SK-N-MC (cell line): ENCODE data around the gene PTPRN2.

ENCODE experiments used
- DNase-seq: peaks from one replicate; pipeline ENCODE4 v3.0.0-alpha.2; 2011; ENCODE audit warnings: low read depth, low spot score
- H3K27ac ChIP-seq: fragments of 200-600 bp; sonication (generic); 2 replicates; pipeline ENCODE4 v1.5.1; 2016; ENCODE audit warnings: mixed run types
- H3K36me3 ChIP-seq: fragments of 200-600 bp; sonication (generic); 2 replicates; pipeline ENCODE4 v1.6.1; 2017; ENCODE audit warnings: antibody characterized with exemption, low read length, mixed read lengths; ENCODE audit not compliant: insufficient read depth
- H3K4me3 ChIP-seq: fragments of 200-600 bp; sonication (generic); 2 replicates; pipeline ENCODE4 v1.5.1; 2016
- H3K9ac ChIP-seq: fragments of 200-600 bp; sonication (generic); 2 replicates; pipeline ENCODE4 v1.8.0; 2017; ENCODE audit warnings: mixed run types, mixed read lengths; ENCODE audit not compliant: insufficient read length
- H3K9me3 ChIP-seq: fragments of 200-600 bp; sonication (generic); 2 replicates; pipeline ENCODE4 v1.6.1; 2017; ENCODE audit warnings: low read depth, mild to moderate bottlenecking, antibody characterized with exemption, low read length, moderate library complexity, mixed read lengths
- EZH2 ChIP-seq: fragments of 200-600 bp; sonication (generic); IDR thresholded peaks from one replicate; pipeline ENCODE4 v1.6.1; 2017; ENCODE audit warnings: antibody characterized with exemption
- FOXP2 ChIP-seq: optimal IDR thresholded peaks from 2 replicates; pipeline ENCODE3; 2011; ENCODE audit warnings: mild to moderate bottlenecking, moderate library complexity; ENCODE audit not compliant: insufficient read depth; ENCODE audit errors: extremely low read length, control extremely low read depth
- POLR2AphosphoS5 ChIP-seq: IDR thresholded peaks from 2 replicates; pipeline ENCODE4 v1.6.1; 2012; ENCODE audit warnings: mild to moderate bottlenecking, low read depth, low read length, borderline replicate concordance

PTPRN2 gene

DNA sequence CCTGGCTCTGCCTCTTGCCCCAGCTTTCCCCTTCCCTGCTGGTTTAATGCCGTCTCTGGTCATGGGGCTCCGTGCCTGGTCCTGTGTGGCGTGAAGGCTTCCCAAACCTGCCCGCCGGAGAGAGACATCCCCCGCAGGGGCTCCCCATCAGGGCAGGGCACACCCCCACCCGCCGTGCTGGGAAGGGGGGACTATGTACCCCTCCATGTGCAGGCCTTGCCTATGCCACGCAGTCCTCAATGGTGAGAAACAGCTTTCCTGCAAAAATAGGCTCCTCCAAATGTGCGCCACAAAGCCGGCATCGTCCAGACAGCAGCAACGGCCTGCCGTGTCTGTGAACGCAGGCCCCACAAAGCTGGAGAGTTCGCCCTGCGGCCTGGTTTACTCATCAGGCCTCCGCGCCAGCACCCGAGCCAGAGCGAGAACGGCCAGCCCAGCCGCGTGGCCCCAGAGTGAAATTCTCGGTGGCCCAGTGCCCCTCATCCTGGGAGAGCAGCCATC lies 937.4 kb downstream of the PTPRN2 start:
- Histone ChIP-seq H3K9ac (no peak overlapping the region), H3K9me3 (no peaks in the 10 kb centered on the region), H3K4me3 (no peak overlapping the region), H3K27ac (no peak overlapping the region), H3K36me3 (no peaks in the 10 kb centered on the region)
- TF ChIP-seq FOXP2 (no peak), POLR2AphosphoS5 (no peak), EZH2 (no peak)
- no peak for DNase-seq

DNA sequence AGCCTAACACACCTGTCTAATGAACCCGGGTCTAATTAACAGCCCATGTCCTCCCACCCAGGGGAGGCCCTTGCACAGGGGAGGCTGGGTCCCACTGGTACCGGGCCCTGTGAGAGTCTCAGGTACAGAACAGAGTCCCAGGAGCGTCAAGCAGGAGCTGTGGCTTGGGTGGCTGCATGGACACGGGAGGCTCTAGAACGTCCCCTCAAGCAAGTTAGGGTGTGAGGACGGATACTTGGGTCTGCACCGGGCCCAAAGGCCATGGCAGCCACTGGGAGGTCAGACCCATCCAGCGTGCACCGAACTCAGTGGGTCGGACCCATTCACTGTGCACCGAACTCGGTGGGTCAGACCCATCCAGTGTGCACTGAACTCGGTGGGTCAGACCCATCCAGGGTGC lies 941.1 kb downstream of the PTPRN2 start:
- Histone ChIP-seq H3K4me3 (no peak overlapping the region), H3K9me3 (no peaks in the 10 kb centered on the region), H3K36me3 (no peaks in the 10 kb centered on the region), H3K9ac (no peak overlapping the region), H3K27ac (no peak overlapping the region)
- no peak for DNase-seq
- TF ChIP-seq EZH2 (no peak), FOXP2 (no peak), POLR2AphosphoS5 (no peak)

DNA sequence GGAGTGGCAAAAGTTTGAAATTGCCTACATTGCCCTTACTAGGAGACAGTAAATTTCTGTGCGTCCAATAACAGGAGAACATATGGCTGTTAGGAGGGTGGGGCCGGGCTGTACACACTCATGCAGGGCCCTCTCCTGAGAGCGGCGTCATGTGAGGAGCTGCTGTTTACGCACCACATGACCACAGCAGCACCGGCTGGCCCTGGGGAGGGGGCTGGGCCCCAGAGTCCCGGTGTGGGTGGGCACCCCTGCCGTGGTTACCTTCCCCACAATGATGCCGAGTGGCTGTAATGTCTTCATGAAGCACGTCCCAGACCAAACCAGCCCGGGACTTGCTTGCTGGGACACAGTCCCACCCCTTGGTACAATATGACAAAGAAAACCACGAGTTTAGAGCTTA lies 942.1 kb downstream of the PTPRN2 start:
- Histone ChIP-seq H3K9me3 (no peaks in the 10 kb centered on the region), H3K4me3 (no peak overlapping the region), H3K9ac (no peak overlapping the region), H3K27ac (no peak overlapping the region), H3K36me3 (no peaks in the 10 kb centered on the region)
- TF ChIP-seq FOXP2 (no peak), EZH2 (no peak), POLR2AphosphoS5 (no peak)
- no peak for DNase-seq

DNA sequence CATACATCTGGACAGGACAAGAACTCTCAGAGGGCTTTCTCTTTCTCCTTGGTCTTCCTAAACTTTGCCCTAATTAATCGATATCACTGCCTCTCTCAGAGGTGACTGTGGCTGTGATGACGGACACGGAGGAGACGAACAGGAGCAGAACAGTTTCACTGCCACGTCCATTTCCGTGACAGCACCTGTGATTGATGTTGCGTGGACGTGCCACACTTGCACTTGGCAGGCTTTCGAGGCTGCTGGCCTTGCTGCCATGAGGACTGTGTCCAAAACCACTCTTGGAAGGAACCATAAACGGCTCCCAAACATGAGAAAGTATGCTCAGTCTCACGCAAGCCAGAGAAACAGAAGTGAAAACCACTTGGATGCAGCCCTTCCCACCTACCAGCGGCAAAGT lies 942.7 kb downstream of the PTPRN2 start:
- DNase-seq, result no peak
- no peak overlapping the region for H3K4me3 ChIP-seq
- H3K36me3 ChIP-seq, result no peaks in the 10 kb centered on the region
- H3K9me3 ChIP-seq, result no peaks in the 10 kb centered on the region
- H3K9ac ChIP-seq, result no peak overlapping the region
- no peak overlapping the region for H3K27ac ChIP-seq
- TF ChIP-seq POLR2AphosphoS5 (no peak), FOXP2 (no peak), EZH2 (no peak)

DNA sequence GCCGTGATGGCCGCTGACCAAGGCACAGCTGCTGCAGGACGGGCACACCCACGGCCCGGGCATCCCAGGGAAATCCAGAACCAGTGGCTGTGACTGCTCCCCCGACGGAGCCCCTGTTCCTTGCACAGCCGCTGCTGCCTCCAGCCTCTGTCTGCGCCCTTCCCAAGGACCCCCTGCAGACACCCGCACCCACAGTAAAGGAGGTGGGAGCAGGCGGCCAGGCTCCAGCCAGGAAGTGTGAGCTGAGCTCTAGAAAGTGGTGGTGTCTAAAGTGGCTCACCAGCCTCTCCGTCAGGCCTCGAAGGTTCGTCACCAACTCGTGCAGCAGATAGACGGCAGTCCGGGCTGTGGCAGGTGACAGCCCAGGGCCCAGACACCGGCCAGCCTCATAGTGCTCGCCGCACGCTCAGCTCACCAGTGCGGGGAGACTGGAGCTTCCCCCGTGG lies 944.1 kb downstream of the PTPRN2 start:
- DNase-seq, result no peak

DNA sequence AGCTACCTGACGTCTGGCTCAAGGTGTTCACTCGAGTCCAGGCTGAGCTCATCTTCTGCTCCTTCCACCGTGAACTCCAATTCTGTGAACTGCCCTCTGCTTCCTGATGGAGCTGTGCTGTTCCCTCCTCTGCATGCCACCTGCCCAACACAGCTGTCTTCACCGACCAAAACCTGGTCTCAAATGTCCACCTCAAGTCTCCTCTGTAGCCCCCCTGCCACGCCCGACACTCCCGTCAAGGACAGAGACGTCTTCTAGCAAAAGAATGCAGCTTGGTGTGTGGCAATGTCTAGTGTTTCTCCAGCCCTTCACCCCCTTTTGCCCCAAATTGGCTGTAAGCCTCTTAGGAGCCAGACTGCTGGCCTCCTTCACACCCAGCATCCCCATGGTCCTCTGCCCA lies 945.8 kb downstream of the PTPRN2 start:
- no peak for DNase-seq
- H3K36me3 ChIP-seq, result no peaks in the 10 kb centered on the region
- no peak overlapping the region for H3K4me3 ChIP-seq
- H3K9me3 ChIP-seq, result no peaks in the 10 kb centered on the region
- TF ChIP-seq EZH2 (no peak), FOXP2 (no peak), POLR2AphosphoS5 (no peak)
- H3K9ac ChIP-seq, result no peak overlapping the region
- H3K27ac ChIP-seq, result no peak overlapping the region

More for the DNA sequence above, 944.1 kb downstream of the PTPRN2 start:
- no peaks in the 10 kb centered on the region for H3K9me3 ChIP-seq
- TF ChIP-seq EZH2 (no peak), FOXP2 (no peak), POLR2AphosphoS5 (no peak)
- H3K4me3 ChIP-seq, result no peak overlapping the region
- H3K27ac ChIP-seq, result no peak overlapping the region
- H3K9ac ChIP-seq, result no peak overlapping the region
- no peaks in the 10 kb centered on the region for H3K36me3 ChIP-seq

DNA sequence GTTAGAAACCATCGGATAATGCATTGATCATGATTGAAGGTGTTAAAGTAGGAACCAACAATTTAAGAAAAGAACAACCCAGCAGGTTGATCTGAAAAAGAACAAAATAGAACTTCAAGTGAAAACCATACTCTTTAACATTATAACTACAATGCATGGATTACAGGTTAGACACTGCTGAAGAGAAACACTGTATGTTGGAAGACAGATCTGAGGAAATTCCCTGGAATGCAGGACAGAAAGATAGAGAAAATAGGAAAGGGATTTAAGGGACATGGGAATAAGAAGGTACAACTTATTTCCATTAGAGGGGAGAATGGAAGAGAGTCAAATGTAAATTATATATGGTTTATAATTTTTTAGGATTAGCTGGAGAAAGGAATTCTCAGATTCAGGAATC lies 947.5 kb downstream of the PTPRN2 start:
- TF ChIP-seq EZH2, result no peak
- no peak for TF ChIP-seq FOXP2
- no peak for TF ChIP-seq POLR2AphosphoS5
- H3K4me3 ChIP-seq, result no peak overlapping the region
- no peak overlapping the region for H3K9ac ChIP-seq
- H3K36me3 ChIP-seq, result no peaks in the 10 kb centered on the region
- no peak for DNase-seq
- H3K9me3 ChIP-seq, result no peaks in the 10 kb centered on the region
- H3K27ac ChIP-seq, result no peak overlapping the region

DNA sequence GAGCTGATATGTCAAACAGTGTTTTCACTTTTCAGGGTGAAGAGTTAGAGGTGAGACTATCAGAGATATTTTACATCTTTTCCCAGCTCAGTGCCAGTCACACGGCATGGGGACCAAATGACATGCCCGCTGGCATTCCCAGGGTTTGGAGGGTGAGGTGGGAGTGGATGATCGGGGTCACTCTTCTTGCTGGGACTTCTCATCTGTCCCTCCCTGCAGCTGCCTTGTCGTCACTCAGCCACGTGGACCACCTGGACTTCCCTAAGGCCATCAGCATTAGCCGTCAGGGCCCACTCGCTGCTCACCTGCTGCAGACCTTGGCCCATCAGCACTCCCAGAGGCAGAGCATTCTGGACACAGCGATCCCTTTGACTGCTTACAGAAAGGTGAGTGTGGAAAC lies 949.1 kb downstream of the PTPRN2 start:
- TF ChIP-seq POLR2AphosphoS5 (no peak), EZH2 (no peak), FOXP2 (no peak)
- Histone ChIP-seq H3K9me3 (no peaks in the 10 kb centered on the region), H3K4me3 (no peak overlapping the region), H3K36me3 (no peaks in the 10 kb centered on the region), H3K9ac (no peak overlapping the region), H3K27ac (no peak overlapping the region)
- DNase-seq, result no peak

DNA sequence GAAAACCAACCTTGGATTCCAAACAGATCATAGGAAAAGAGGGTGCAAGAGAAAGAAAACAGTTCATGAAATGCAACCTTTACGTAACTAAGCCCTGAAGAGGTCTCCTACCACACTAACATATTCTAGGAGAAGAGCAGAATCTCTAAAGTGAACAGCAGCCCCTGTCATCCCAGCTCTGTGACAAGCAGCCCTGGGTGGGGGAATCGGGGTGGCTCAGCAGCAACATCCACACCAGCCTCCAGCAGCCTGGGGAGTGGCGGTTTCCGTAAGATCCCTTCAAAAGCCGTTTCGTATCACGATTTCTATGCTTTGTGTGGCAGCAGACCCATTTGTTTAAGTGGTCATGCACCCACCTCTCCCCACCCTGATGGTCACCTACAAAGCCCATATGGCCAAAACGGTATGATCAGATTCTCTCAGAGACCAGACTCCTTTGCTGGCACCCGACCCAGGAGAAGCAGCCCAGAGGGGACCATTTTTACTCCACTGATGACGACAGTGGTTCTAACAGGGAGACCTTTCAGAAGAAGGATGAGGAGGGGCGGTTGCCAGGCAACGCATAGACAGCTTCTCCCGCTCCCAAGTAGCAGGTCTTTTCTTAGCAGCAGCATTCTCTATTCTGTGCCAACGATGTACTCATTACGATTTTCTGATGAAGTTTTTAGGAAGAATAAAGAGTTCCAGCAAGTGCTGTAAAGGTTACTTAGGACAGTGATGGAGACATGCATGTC lies 950.2 kb downstream of the PTPRN2 start:
- Histone ChIP-seq H3K9ac (no peak overlapping the region), H3K27ac (no peak overlapping the region), H3K4me3 (no peak overlapping the region), H3K36me3 (no peaks in the 10 kb centered on the region), H3K9me3 (no peaks in the 10 kb centered on the region)
- DNase-seq, result no peak
- TF ChIP-seq POLR2AphosphoS5, result no peak
